MM.1S (cell line): ENCODE data around the gene HS3ST2.
"Not testable (repeated sequence)": the region's sequence is repeated elsewhere in the genome, so short reads cannot be mapped to it uniquely, and the experiment has no call there.

Experiments used
- EZH2 ChIP-seq: fragments of 300-600 bp; sonication (generic); optimal IDR thresholded peaks from 2 replicates; pipeline ENCODE3; 2017; ENCODE audit warnings: low read depth, mild to moderate bottlenecking, antibody characterized with exemption, low read length, mixed read lengths
- TF ChIP-seq, protein P1 (sequence below): fragments of 300-600 bp; sonication (generic); IDR thresholded peaks from 2 replicates; pipeline ENCODE4 v1.5.1; 2016; ENCODE audit warnings: antibody characterized with exemption, low read length, mixed read lengths

DNA sequence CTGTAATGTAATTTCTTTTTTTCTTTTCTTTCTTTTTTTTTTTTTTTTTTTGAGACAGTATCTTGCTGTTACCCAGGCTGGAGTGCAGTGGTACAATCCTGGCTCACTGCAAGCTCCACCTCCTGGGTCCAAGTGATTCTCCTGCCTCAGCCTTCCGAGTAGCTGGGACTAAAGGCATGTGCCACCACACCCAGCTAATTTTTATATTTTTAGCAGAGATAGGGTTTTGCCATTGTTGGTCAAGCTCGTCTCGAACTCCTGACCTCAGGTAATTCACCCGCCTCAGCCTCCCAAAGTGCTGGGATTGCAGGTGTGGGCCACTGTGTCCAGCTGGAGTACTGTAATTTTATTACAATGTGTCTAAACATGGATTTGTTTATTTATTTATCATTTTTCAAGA lies 28.1 kb downstream of the HS3ST2 start:
- TF ChIP-seq, protein P1, sequence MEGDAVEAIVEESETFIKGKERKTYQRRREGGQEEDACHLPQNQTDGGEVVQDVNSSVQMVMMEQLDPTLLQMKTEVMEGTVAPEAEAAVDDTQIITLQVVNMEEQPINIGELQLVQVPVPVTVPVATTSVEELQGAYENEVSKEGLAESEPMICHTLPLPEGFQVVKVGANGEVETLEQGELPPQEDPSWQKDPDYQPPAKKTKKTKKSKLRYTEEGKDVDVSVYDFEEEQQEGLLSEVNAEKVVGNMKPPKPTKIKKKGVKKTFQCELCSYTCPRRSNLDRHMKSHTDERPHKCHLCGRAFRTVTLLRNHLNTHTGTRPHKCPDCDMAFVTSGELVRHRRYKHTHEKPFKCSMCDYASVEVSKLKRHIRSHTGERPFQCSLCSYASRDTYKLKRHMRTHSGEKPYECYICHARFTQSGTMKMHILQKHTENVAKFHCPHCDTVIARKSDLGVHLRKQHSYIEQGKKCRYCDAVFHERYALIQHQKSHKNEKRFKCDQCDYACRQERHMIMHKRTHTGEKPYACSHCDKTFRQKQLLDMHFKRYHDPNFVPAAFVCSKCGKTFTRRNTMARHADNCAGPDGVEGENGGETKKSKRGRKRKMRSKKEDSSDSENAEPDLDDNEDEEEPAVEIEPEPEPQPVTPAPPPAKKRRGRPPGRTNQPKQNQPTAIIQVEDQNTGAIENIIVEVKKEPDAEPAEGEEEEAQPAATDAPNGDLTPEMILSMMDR: not testable (repeated sequence)
- not testable (repeated sequence) for TF ChIP-seq EZH2
